Raji (cell line): ENCODE measurements around the gene SENP8.

Source experiments
- POLR2A ChIP-seq: IDR thresholded peaks from 2 replicates; pipeline ENCODE4 v1.6.1; 2011; ENCODE audit warnings: low read depth, low read length, control low read depth; ENCODE audit not compliant: insufficient read depth

The SENP8 gene

DNA sequence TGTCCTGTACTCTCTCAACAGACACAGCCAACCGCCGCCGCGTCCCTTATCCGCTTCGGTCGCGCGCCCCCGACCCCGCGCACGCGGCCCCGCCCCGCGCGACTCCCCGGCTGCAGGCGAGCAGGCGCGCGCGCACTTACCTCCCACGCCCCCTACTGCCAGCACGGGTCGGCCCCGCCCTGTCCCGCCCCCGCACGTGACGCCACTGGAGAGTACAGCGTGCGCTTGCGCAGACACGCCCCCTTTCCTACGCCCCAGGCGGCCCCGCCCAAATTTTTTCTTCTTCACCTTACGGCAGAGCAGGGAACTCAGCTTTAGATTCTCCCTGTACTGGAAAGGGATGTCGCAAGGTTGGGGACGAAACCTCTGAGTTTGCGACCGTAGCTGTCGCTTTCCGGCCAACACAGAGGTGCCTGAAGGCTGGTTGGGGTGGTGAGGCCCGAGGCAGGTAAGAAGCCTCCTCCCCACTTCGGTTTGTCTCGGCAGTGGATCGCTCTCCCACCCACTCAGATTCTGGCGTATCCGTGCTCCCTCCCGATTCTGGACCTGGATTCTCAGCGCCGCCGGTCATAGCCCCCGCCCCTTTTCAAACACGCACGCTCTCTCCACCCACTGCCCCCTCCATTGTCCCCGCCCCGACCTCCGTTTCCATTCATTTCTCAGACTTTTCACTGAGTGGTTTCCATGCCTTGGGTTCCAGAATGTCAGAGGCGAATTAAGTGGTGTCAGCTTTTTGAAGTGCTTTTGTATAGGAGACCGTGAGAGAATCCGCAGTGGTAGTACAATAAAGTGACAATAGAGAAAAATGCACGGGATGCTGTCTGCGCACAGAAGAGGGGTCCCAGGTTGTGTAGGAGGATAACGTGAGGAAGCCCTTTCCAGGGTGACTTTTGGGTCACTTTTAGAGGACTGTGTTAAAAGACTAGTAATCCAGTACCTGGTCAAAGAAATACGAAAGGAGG is at the start of gene SENP8, which contains the start of gene MYO9A:
TSS of gene SENP8 (plus strand) at position 387 of the 962 bp plus-strand sequence. CDS start 21,221 bp downstream, outside the sequence.
TSS of gene MYO9A (minus strand) at position 134 of the 962 bp plus-strand sequence. CDS start 71,587 bp downstream, outside the sequence.
- TF ChIP-seq POLR2A = peak; percentile 92

DNA sequence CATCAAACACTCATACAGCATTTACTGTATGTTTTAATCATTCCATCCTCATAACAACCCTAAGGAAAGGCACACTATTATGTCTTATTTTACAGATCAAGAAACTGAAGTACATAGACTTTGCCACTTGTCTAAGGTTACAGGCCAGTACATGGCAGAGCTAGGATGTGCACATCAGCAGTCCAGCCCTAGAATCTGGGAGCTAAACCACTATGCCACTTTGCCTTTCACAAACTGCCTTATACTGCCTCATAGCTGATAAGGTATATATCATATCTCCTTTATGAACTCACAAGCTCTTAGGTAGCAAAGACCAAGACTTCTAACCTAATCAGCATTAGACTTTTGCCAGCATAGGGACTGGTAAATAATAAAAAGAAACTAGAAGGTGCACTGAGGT is 49.3 kb upstream of the SENP8 start:
- no peak for TF ChIP-seq POLR2A

DNA sequence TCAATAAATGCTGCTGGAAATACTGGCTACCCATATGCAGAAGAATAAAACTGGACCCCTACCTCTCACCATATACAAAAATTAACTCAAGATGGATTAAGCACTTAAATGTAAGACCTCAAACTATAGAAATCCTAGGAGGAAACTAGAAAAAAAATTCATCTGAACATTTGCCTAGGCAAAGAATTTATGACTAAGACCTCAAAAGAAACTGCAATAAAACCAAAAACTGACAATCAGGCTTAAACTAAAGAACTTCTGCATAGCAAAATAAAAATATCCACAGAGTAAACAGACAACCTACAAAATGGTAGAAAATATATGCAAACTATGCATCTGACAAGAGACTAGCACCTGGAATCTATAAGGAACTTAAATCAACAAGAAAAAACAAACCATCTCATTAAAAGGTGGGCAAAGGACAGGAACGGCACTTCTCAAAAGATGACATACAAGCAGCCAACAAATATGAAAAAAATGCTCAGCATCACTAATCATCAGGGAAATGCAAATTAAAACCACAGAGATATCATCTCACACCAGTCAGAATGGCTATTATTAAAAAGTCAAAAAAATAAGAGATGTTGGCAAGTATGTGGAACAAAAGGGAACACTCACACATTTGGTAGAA is 47.3 kb upstream of the SENP8 start:
- TF ChIP-seq POLR2A = no peak

DNA sequence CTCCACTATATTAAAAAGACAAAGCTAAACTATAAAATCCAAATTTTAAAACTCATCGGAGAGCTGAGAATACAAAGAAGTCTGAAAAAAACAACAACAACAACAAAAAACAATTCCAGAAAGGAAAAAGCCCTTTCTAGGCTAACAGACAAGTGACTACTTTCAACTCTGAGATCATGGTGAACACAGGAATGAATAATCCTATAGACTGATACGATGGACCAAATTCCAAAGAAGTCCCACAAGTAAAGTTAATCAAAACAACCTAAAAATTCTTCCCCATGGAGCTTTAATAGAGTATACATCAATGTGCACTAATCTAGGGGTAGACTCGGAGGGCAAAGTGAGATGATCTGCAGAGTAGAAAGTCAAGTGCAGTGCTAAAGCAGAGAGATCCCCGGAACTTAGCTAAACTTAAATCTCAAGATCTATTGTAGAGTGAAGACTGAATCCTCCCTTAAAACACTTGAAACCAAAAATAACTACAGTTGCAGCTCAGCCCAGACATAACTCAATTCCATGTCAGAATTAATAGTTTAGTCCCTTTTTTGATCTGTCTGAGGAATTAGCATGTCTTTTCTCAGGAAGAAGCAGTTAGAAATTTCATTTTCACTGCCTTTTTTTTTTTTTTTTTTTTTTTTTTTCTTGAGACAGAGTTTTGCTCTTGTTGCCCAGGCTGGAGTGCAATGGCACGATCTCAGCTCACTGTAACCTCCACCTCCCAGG is 43.7 kb upstream of the SENP8 start:
- TF ChIP-seq POLR2A = no peak

DNA sequence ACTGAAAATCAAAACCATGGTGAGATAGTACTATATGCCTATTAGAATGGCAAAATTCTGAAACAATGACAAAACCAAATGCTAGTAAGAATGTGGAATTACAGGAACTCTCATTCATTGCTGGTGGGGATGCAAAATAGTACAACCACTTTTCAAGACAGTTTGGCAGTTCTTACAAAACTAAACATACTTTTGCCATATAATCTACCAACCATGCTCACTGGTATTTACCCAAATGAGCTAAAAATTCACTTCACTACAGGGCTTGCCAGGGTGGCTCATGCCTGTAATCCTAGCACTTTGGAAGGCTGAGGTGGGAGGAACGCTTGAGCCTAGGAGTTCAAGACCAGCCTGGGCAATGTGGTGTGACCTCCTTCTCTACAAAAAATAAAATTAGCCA is 40.3 kb upstream of the SENP8 start:
- no peak for TF ChIP-seq POLR2A

DNA sequence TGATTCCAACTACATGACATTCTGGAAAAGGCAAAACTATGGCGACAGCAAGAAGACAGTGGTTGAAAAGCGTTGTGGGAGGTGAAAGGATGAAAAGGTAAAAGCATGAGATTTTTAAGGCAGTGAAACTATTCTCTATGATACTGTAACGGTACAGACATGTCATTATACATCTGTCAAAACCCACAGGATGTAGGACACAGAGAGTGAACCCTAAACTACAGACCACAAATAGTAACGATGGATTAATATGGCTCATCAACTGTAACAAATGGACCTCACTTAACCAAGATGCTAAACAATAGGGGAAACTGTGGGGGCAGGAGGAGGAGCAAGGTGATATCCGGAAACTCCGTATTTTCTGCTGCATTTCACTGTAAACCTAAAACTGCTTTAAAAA is 39.3 kb upstream of the SENP8 start:
- no peak for TF ChIP-seq POLR2A

DNA sequence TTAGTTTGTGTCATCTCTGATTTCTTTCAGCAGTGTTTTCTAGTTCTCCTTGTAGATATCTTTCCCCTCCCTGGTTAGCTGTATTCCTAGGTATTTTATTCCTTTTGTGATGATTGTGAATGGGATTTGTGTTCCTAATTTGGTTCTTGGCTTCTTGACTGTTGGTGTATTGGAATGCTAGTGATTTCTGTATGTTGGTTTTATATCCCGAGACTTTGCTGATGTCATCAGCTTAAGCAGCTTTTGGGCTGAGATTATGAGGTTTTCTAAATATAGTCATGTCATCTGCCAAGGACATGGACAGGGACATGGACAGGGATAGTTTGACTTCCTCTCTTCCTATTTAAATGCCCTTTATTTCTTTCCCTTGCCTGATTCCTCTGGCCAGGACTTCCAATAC is 36.0 kb upstream of the SENP8 start:
- no peak for TF ChIP-seq POLR2A

DNA sequence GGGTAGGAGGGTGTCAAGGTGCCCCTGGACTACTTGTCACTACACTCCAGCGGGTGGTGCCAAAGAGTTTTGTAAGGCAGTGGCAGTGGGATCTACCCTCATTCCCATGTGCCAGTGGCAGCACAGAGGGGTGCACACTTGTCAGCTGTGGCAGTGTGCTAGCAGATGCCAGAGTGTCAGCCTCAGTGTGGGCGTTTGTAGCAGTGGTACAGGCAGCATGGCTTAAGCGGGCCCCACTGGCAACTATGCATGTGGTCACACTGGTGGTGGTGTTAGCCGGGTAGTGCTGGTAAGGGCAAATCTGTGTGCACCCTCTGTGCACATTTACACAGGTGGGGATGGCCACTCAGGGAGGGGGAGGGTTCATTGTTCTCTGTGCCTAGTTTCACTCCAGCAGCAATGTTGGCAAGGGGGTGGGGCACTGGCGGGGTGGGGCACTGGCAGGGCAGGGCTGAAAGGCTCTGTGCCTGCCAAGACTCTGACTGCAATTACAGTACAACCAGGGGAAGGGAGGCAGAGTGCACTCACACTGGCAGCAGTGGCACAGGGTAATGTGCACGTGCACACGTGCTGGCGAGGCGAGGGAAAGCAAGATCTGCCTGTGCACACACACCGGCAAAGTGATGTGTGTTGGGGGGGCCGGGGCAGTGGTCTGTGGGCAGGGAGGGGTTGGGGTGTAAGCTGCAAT is 32.0 kb upstream of the SENP8 start:
- no peak for TF ChIP-seq POLR2A

DNA sequence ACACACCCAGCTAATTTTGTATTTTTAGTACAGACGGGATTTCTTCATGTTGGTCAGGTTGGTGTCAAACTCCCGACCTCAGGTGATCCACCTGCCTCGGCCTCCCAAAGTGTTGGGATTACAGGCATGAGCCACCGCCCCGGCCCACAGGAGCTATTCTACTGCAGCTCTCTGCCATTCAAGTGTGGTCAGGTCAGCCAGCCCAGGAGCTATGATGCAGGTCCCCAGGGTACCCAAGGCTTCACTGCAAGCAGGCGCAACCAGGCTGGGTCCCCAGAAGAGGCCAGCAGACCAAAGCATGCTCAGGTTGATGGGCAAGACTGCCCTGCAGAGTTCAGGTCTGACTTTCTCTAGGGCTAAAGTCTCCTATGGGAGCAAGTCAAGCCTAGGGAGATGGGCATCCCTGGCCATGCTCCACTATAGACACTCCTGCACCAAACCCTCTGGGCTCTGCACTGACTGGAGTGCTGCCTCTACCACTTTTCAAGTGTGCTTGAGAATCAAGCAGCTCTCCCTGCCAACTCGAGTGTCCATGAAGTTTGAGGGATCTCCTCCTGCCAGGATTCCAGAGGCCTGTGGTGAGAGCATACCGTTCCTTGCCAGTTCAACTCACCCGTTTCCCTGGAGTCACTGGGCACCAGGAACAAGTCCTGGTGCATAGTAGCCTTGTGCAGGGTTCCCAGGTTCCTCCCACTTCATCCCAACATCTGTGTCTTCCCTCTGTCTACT is 31.1 kb upstream of the SENP8 start:
- TF ChIP-seq POLR2A = no peak

DNA sequence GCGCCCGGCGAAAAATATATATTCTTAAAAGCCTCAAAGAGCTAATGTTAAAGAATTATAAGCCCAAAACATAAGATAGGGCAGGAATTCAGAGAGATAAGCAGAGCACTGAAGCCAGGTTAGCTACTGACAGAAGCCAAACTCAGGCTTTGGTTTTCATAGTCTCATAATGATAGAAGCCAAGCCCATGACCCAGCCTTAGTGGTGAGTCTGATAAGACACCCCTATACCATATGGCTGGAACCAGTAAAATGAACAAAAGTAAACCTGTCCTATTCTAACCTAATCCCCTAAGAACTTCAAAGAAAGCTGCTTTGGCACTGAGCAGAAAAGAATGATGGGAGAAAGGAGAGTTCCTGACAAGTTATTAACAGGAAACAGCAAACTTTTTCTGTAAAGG is 26.2 kb upstream of the SENP8 start:
- TF ChIP-seq POLR2A = no peak

DNA sequence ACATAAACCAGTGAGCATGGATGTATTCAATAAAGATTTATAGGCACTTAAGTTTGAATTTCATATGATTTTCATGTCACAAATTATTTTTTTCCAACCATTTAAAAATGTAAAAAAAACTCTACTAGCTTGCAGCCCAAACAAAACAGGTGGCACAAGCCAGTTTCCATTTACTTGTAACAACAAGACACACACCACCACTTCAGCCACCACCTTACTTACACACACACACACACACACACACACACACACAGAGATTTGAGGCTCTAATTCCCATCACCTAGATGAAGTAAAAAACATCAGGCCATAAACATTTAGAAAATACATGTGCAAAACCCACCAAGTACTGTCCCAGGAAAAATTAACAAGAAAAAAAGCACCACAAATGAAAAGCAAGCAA is 25.5 kb upstream of the SENP8 start:
- no peak for TF ChIP-seq POLR2A

DNA sequence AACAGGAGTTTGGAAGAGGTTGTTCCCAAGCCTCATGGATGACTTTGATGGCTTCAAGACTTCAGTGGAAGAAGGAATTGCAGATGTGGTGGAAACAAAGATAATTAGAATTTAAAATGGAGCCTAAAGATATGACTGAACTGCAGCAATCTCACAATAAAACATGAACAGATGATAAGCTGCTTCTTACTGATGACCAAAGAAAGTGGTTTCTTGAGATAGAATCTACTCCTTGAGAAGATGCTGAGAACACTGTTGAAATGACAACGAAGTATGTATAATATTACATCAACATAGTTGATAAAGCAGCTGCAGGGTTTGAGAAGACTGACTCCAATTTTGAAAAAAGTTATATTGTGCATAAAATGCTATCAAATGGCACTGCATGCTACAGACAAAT is 21.4 kb upstream of the SENP8 start:
- no peak for TF ChIP-seq POLR2A

DNA sequence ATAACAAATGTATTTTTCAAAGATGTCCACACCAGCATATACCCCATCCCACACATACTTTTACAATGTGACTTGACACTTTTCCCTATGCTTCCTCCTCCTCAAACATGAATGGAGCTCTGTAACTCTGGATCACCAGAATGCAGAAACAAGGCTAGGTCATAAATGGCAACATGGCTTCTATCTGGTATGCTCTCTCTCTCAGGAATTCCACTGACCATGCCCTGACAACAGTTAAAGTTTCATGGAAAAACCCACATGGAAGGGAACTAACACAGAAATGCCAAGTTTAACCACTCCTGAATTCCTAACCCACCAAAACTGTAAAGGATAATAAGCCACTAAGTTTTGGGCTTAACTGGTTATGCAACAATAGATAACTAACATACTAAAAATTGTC is 20.2 kb upstream of the SENP8 start:
- TF ChIP-seq POLR2A = no peak

DNA sequence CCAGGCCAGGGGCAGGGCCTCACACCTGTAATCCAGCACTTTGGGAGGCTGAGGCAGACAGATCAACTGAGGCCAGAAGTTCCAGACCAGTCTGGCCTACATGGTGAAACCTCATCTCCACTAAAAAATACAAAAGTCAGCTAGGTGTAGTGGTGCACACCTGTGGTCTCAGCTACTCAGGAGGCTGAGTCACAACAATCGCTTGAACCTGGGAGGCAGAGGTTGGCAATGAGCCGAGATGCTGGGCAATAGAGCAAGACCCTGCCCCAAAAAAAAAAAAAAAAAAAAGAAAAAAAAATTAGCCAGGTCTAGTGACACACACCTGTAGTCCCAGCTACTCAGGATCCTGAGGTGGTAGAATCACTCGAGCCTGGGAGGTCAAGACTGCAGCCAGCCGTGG is 19.0 kb upstream of the SENP8 start:
- no peak for TF ChIP-seq POLR2A

DNA sequence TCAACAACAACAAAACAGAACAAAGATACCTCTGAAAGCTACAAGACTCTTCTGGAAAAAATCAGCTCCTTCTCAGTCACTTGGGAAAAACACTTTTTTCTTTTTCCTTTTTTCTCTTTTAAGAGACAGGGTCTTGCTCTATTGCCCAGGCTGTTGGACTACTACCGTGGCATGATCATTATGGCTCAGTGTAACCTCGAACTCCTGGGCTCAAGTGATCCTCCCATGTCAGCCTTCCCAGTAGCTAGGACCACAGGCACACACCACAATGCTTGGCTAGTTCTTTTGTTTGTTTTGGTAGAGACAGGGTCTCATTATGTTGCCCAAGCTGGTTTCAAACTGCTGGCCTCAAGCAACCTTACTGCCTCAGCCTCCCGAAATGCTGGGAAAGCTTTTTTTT is 13.1 kb upstream of the SENP8 start:
- TF ChIP-seq POLR2A = no peak

DNA sequence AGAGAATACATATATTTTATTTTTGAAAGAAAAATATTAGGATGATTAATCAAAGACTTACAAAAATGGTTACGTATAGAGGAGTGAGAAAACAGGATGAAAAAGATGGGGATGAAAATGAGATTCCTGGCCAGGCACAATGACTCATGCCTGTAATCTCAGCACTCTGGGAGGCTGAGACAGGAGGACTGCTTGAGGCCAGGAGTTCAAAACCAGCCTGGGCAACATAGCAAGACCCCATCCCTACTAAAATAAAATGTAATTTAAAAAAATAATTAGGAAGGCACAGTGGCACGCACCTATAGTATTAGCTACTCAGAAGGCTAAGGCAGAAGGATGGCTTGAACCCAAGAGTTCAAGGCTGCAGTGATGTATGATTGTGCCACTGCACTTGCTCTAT is 12.1 kb upstream of the SENP8 start:
- no peak for TF ChIP-seq POLR2A
